ENCODE data around the gene SRSF4.
"Not testable (repeated sequence)": the region's sequence is repeated elsewhere in the genome, so short reads cannot be mapped to it uniquely, and the experiment has no call there.

The SRSF4 gene

GRCh38 chr1:29181413-29182225 is at the start of gene SRSF4:
Gene SRSF4, minus strand, starts transcription at chr1:29181900. Its CDS starts 148 bp downstream, at chr1:29181752.
- peak; percentile 98 for DNase-seq

- peak; percentile 93 for DNase-seq
These were observed 49.1 kb upstream of the SRSF4 start, which contains the start of gene MECR for GRCh38 chr1:29230553-29231378. Gene MECR, minus strand, starts transcription at chr1:29230934. Its CDS starts 28 bp downstream, at chr1:29230906.

- no peak for DNase-seq
These were observed 48.5 kb upstream of the SRSF4 start for GRCh38 chr1:29230204-29230552.

- DNase-seq: no peak
These were observed 45.8 kb upstream of the SRSF4 start for GRCh38 chr1:29227511-29227910.

GRCh38 chr1:29225361-29225760 is 43.7 kb upstream of the SRSF4 start:
- DNase-seq: no peak

GRCh38 chr1:29224356-29224837 is 42.7 kb upstream of the SRSF4 start:
- no peak for DNase-seq

- no peak for DNase-seq
These were observed 41.8 kb upstream of the SRSF4 start for GRCh38 chr1:29223521-29223920.

GRCh38 chr1:29222686-29223085 is 41.0 kb upstream of the SRSF4 start:
- DNase-seq: no peak

- DNase-seq: not testable (repeated sequence)
These were observed 40.6 kb upstream of the SRSF4 start for GRCh38 chr1:29222260-29222659.

- no peak for DNase-seq
These were observed 39.6 kb upstream of the SRSF4 start for GRCh38 chr1:29221296-29221695.

GRCh38 chr1:29218223-29218622 is 36.5 kb upstream of the SRSF4 start:
- no peak for DNase-seq

GRCh38 chr1:29217633-29218032 is 35.9 kb upstream of the SRSF4 start:
- DNase-seq: no peak

GRCh38 chr1:29213055-29213454 is 31.4 kb upstream of the SRSF4 start:
- DNase-seq: no peak

GRCh38 chr1:29211086-29212030 is 29.7 kb upstream of the SRSF4 start:
- DNase-seq: no peak

- DNase-seq: no peak
These were observed 28.8 kb upstream of the SRSF4 start for GRCh38 chr1:29210278-29211085.

- no peak for DNase-seq
These were observed 27.5 kb upstream of the SRSF4 start for GRCh38 chr1:29209173-29209572.

- no peak for DNase-seq
These were observed 26.7 kb upstream of the SRSF4 start for GRCh38 chr1:29208442-29208841.

- peak; percentile 84 for DNase-seq
These were observed 21.1 kb upstream of the SRSF4 start for GRCh38 chr1:29202584-29203340.

GRCh38 chr1:29202053-29202452 is 20.4 kb upstream of the SRSF4 start:
- DNase-seq: no peak

GRCh38 chr1:29201595-29202051 is 19.9 kb upstream of the SRSF4 start:
- DNase-seq: no peak

Measured in CD4-positive, alpha-beta T cell treated with Interleukin-4 for 4 hours (primary cell).